ENCODE measurements around the gene SKP1.

SKP1 gene

GRCh38 chr5:134113363-134113889 is 63.3 kb downstream of the SKP1 start:
- peak; percentile 48 for DNase-seq

DNA sequence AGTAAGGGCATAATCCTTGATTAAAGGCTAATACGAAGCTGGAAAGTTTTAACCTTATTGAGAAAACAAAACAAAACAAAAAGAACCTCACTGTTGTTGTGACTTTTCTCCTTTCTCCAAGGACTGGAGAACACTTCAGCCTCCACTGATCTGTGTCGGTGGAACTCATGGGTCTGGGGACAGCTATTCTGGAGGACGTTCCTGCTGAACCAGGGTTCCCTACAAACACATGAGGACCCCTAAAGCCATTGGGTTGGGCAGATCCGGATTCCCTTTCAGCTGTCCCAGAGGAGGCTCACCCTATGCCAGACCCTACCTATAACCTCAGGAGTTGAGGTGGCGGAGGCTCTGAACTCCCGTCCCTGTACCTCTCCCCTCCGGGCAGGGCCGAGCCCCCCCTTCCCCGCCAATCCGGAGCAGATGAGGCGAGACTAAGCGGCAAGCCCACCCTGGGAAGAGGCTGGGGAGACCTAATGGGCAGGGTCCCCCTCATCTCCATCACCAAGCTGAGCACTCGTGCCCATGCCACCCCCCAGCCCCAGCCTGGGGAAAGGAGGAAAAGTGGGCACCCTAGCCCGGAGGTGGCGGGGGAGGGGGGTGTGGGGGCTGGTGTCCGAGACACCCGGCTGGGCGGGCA is 63.9 kb downstream of the SKP1 start:
- no peak for DNase-seq

- no peak for DNase-seq
Observed at GRCh38 chr5:134111741-134112647, 64.8 kb downstream of the SKP1 start.

GRCh38 chr5:134110382-134110781 is 66.4 kb downstream of the SKP1 start:
- no peak for DNase-seq

- DNase-seq, result no peak
Observed at GRCh38 chr5:134107779-134108178, 69.0 kb downstream of the SKP1 start.

GRCh38 chr5:134106991-134107701 is 69.6 kb downstream of the SKP1 start:
- no peak for DNase-seq

DNA sequence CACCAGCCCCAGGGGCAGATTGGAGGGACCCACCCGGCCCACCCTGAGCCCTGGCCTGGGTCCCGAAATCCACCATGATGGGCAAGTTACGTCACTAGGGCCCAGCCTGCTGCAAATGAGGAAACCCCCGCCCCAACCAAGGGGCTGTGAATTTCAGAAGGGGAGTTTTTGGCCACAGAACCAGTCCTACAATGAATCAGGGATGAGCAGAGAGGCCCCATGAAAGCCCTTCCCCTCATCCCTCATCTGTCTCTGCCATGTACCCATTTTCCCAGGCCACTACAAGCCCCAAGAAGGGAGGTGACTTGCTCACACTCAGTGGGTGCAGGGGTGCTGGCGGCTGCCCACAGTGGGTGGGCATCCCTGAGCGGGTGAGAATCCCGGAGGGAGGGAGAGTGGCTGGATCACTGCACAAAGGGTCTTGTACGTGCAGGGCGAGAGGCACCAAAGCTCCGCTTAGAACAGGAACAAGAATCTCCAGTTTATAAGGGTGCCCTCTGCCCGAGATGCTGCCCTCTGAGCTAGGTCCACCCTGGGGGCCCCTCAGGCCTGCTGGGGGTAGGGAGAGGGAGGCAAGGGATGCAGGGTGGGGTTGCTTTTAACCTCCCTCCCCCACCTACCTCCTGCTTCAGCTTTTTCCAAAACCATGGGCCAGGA is 72.6 kb downstream of the SKP1 start:
- DNase-seq, result no peak

GRCh38 chr5:134103397-134103796 is 73.4 kb downstream of the SKP1 start:
- no peak for DNase-seq

DNA sequence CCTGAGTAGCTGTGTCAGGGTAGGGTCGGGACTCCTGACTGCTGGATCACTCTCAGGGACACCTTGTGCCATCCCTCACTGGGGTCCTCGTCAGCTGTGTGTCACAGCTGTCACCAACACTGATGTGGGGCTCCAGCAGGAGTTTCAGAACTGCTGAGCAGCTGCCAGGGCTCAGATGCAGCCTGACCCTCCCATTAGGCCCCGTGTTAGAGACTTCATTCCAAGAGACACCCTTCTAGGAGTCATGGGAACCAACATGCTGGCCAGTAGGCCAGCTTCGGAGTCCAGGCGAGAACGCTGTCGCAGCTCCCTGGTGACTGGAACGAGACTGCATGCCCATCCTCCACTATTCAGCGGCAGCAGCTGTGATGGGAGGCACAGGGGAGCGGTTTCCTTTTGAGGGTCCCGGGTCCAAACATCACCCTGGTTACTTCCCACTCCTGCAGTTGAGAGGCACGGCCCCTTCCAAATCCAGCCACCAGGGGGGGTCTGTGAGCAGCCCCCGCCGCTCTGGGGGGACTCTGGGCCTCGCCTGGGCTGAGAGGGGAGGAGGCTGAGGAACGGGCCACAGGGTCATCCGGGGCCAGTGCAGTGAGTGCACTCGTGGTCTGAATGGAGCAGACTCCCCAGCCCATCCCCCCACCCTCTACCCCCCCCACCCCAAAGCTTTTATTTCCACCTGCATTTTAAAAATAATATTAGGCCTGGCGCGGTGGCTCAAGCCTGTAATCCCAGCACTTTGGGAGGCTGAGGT is 74.9 kb downstream of the SKP1 start:
- no peak for DNase-seq

- DNase-seq, result no peak
Observed at GRCh38 chr5:134100283-134101091, 76.3 kb downstream of the SKP1 start.

DNA sequence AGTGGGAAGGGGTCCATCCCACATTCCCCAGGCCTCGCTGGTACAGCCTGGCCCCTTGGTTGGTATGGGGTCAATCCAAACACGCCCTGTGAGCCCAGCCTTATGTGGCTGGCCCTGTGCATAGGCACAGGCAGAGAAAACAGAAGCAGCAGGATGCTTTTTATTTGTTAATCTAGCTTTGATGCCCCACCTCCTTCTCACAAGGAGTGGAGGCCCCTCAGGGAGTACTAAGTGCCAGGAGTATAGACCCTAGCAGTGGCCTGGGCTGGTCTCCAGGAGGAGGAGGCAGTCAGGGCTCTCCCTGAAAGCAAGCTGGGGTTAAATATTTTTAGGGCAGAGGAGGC is 76.8 kb downstream of the SKP1 start:
- DNase-seq, result no peak

DNA sequence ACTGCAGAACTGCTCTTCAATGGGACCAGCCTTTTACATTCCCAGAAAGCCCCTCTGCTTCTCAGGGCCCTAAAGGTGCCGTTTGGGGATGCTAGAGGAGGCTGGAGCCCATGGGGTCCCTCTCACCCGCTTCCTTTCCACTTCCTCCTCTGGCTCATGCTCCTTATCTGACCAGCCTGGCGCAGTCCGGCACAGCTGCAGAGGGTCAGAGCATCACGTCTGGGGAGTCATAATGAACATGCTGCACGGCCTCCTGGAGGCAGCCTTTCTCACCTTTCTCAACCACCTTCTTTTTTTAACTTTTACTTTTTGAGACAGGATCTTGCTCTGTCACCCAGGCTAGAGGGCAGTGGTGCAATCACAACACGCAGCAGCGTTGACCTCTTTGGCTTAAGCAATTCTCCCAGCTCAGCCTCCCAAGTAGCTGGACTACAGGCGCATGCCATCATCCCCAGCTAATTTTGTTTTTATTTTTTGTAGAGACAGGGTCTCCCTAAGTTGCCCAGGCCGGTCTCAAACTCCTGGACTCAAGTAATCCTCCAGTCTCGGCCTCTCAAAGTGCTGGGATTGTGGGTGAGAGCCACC is 77.4 kb downstream of the SKP1 start:
- no peak for DNase-seq

All from right kidney (tissue), 1 donor.